ENCODE data around the gene PPARD. TPM values are rescaled to one million over a fixed set of nuclear protein-coding genes. Genes with fewer than 3 reads are reported as not detected.
A peak's percentile ranks its signal among the peaks of the same experiment; 100 is the strongest.

Gene PPARD
- total RNA-seq, result 10 to 100 TPM; 16.5 to 19.2 TPM

- CTCF ChIA-PET, result interaction anchor here (0.6 to 10.1 kb wide), 22 partner anchors 9 to 1212 kb away, joined by 3 to 181 read pairs (median 4); partner anchors contain the start of genes ARMC12, DEF6, FANCE and RPL10A
- Mint-ChIP-seq H3K9me3 (ENCODE audit: low read depth) (no peaks in the 10 kb centered on the region), H3K36me3 (ENCODE audit: low read depth) (peaks cover 11% of the 10 kb centered on the region)
Observed at GRCh38 chr6:35342258-35343091, at the start of gene PPARD. PPARD (plus strand) TSS chr6:35342558; CDS start chr6:35411088, 68,530 bp downstream.

DNA sequence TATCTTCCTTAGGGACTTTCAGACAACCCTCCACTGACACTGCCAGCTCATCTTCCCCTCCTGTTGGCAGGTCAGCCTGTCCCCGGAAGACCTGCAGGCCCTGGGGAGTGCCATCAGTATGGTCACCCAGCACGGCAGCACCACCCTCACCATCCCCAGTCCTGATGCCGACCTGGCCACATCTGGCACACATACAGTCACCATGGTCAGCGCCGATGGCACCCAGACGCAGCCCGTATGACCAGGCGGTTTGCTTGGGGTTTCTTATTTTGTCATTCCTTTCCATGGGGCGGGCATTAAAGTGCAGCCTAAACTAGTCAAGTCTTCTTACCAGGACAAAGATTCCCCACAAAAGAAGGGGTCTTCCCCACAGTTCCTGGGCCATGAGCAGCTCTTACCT is 48.7 kb upstream of the PPARD start:
- Mint-ChIP-seq H3K27ac (no peak overlapping the region), H3K4me3 (no peak overlapping the region), H3K27me3 (no peaks in the 10 kb centered on the region), H3K9me3 (ENCODE audit: low read depth) (no peaks in the 10 kb centered on the region), H3K36me3 (ENCODE audit: low read depth) (peaks cover 11% of the 10 kb centered on the region), H3K4me1 (peaks cover 7% of the 10 kb centered on the region)
- ChIA-PET CTCF (interaction anchor here (0.6 to 13.9 kb wide), 23 partner anchors 9 to 1392 kb away, joined by 3 to 277 read pairs (median 4); partner anchors contain the start of genes FANCE, RPL10A and ZNF76), POLR2A (interaction anchor here (0.6 kb wide), 1 partner anchor 177 kb away, joined by 3 read pairs; no protein-coding TSS in a partner anchor)
- ATAC-seq (no peak), DNase-seq (no peak)
- intact Hi-C loops (cut with DNase I, micrococcal nuclease), result loop anchor here in 1 of 2 experiments (1.0 kb wide), 1 partner anchor 175 kb away; the partner anchor contains the start of gene RPL10A

More at GRCh38 chr6:35342258-35343091, at the start of gene PPARD:
- H3K27ac Mint-ChIP-seq, result peak within 1 kb of the TSS; percentile 94
- peak; percentile 98 for ATAC-seq
- H3K27me3 Mint-ChIP-seq, result no peaks in the 10 kb centered on the region
- peak within 1 kb of the TSS; percentile 87 for H3K4me3 Mint-ChIP-seq
- POLR2A ChIA-PET, result interaction anchor here (0.6 to 1.9 kb wide), 4 partner anchors 28 to 570 kb away, joined by 3 to 7 read pairs (median 4); partner anchors contain the start of gene RPL10A
- peak; percentile 99 for DNase-seq
- intact Hi-C loops (cut with DNase I, micrococcal nuclease), result loop anchor here (1.0 to 2.0 kb wide), 9 partner anchors 28 to 395 kb away; partner anchors contain the start of genes DEF6 (in 2 of the 2), RPL10A (in 2 of the 2), ARMC12 (in 1 of the 2) and TEAD3 (in 1 of the 2)
- peaks cover 45% of the 10 kb centered on the region for H3K4me1 Mint-ChIP-seq

DNA sequence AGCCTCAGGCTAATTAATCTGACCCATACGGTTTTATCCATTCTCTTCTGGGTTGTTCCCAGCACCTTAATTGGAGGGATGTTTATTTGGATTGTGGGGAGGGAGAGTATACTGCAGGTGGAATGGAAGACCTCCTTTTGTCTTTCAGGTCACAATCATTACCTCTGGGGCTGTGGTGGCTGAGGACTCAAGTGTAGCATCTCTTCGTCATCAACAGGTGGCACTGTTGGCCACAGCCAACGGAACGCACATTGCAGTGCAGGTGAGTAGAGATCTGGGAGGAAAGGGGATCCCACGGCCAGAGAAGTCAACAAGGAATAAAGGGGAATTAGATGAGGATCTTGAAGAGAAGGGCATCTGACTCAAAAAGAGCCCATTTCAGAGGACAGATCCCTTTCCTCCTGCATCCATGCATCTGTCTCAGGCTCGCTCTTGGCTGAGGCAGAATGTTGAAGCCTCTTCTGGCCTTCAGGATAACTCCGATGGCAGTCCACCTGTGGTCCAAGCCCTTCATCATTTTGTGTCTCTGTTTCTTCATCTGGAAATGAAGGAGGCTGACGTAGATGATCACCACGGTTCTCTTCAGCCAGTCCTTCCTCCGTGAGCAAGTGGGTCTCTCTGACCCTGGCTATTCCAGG is 47.9 kb upstream of the PPARD start:
- Mint-ChIP-seq H3K4me3 (no peak overlapping the region), H3K27ac (no peak overlapping the region), H3K27me3 (no peaks in the 10 kb centered on the region), H3K9me3 (ENCODE audit: low read depth) (no peaks in the 10 kb centered on the region), H3K36me3 (ENCODE audit: low read depth) (peaks cover 13% of the 10 kb centered on the region), H3K4me1 (peaks cover 14% of the 10 kb centered on the region)
- DNase-seq (peak; percentile 72), ATAC-seq (peak; percentile 36)
- POLR2A ChIA-PET, result interaction anchor here (0.6 kb wide), 1 partner anchor 177 kb away, joined by 3 read pairs; no protein-coding TSS in a partner anchor
- intact Hi-C loops (cut with DNase I, micrococcal nuclease), result loop anchor here in 1 of 2 experiments (1.0 kb wide), 1 partner anchor 174 kb away; the partner anchor contains the start of gene RPL10A
- CTCF ChIA-PET, result interaction anchor here (0.6 to 13.9 kb wide), 20 partner anchors 9 to 193 kb away, joined by 3 to 277 read pairs (median 4); partner anchors contain the start of genes FANCE, RPL10A and ZNF76

- Mint-ChIP-seq H3K9me3 (ENCODE audit: low read depth) (no peaks in the 10 kb centered on the region), H3K36me3 (ENCODE audit: low read depth) (peaks cover 18% of the 10 kb centered on the region), H3K27ac (no peak overlapping the region), H3K4me3 (no peak overlapping the region), H3K4me1 (peaks cover 20% of the 10 kb centered on the region), H3K27me3 (no peaks in the 10 kb centered on the region)
- POLR2A ChIA-PET, result no interaction called here
- intact Hi-C loops (cut with DNase I, micrococcal nuclease), result loop anchor here in 1 of 2 experiments (5.0 kb wide), 1 partner anchor 442 kb away; the partner anchor contains the start of gene ARMC12
- DNase-seq (no peak), ATAC-seq (no peak)
- CTCF ChIA-PET, result interaction anchor here (0.5 to 13.9 kb wide), 10 partner anchors 9 to 1494 kb away, joined by 3 to 277 read pairs (median 6); partner anchors contain the start of gene PPARD
Observed at GRCh38 chr6:35295036-35295435, 47.3 kb upstream of the PPARD start.

DNA sequence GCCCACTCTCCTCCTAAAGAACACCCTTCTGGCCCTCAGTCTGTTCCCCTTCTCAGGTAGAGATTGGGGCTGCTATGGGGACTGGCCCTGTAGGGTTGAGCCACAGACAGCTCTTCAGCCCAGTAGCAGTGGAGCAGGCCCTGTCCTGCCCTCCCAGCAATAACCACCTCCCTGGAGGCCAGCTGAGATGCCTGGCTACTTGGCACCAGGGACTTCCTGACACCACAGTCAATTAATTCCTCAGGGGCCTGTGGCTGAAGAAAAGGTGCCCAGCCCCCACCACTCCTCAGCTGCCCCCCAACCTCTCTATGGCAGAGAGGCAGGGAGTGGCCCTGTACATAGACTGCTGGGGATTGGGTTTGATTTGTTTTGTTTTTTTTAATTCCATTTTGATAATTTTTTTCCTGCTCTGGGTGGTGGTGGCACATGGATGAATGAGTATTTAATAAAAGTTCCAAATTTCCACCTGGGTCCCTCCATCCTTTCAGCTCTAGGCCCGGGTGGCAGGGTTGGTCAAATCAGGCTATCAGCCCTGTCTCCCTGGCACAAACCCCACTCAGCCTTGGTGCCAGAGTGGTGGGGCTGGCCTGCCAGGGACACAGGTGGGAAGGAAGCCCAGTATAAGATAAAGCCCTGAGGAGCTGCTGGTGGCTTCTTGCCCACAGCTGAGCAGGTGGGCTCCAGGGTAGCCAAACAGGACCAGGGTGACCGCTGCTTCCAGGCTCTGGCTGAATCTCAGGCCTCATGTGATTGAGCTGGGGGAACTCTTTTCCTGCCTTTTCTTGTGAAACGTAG is 46.6 kb upstream of the PPARD start:
- Mint-ChIP-seq H3K9me3 (ENCODE audit: low read depth) (no peaks in the 10 kb centered on the region), H3K36me3 (ENCODE audit: low read depth) (peaks cover 20% of the 10 kb centered on the region), H3K4me1 (peaks cover 27% of the 10 kb centered on the region), H3K27me3 (no peaks in the 10 kb centered on the region), H3K4me3 (no peak overlapping the region), H3K27ac (no peak overlapping the region)
- DNase-seq, result no peak
- CTCF ChIA-PET, result interaction anchor here (0.5 to 13.9 kb wide), 17 partner anchors 9 to 1493 kb away, joined by 3 to 277 read pairs (median 6); partner anchors contain the start of genes PPARD and RPL10A
- POLR2A ChIA-PET, result interaction anchor here (0.6 to 0.7 kb wide), 2 partner anchors 33 to 1595 kb away, joined by 3 to 4 read pairs; no protein-coding TSS in a partner anchor
- intact Hi-C loops (cut with DNase I, micrococcal nuclease), result loop anchor here in 1 of 2 experiments (5.0 kb wide), 1 partner anchor 442 kb away; the partner anchor contains the start of gene ARMC12
- no peak for ATAC-seq

DNA sequence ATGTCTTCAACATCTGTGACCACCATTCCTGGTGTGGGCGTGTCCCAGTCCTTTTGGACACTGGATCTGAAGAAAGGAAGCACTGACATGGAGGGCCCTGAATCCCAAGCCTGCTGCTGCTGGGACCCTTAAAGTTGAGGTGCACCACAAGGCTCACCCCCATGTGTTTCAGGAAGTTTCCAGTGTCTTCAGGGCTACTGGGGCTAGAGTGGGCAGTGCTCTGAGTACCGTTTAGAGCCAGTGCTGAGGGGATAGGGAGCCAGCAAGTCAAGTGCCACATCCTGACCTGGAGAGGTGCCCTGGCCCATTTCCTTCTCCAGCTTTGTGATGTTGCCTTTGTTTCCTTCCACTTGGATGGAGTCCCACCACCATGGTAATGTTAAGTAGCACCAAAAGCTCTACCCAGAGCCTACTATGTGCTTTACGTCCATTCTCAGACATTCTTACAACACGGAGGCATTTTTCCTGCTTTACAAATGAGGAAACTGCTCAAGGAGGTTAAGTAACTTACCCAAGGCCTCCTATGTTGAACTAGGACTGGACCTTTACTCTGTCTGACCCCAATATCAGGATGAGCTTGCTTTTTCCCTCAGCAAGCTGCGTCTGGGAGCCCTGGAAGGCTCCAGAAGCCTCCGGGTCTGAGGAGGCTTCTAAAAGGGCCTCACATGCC is 45.3 kb upstream of the PPARD start:
- no peaks in the 10 kb centered on the region for H3K27me3 Mint-ChIP-seq
- H3K36me3 Mint-ChIP-seq (ENCODE audit: low read depth), result peaks cover 19% of the 10 kb centered on the region
- no peak for ATAC-seq
- no peak for DNase-seq
- peaks cover 40% of the 10 kb centered on the region for H3K4me1 Mint-ChIP-seq
- CTCF ChIA-PET, result interaction anchor here (0.5 to 13.9 kb wide), 18 partner anchors 8 to 1360 kb away, joined by 3 to 277 read pairs (median 4); partner anchors contain the start of genes PPARD and RPL10A
- no peaks in the 10 kb centered on the region for H3K9me3 Mint-ChIP-seq (ENCODE audit: low read depth)
- POLR2A ChIA-PET, result no interaction called here
- peak overlapping the region; percentile 96 for H3K27ac Mint-ChIP-seq
- intact Hi-C loops (cut with DNase I, micrococcal nuclease), result loop anchor here (1.0 to 5.0 kb wide), 7 partner anchors 30 to 440 kb away; partner anchors contain the start of genes PPARD (in 2 of the 2), ARMC12 (in 1 of the 2), RPL10A (in 1 of the 2) and TEAD3 (in 1 of the 2)
- peak overlapping the region; percentile 89 for H3K4me3 Mint-ChIP-seq

DNA sequence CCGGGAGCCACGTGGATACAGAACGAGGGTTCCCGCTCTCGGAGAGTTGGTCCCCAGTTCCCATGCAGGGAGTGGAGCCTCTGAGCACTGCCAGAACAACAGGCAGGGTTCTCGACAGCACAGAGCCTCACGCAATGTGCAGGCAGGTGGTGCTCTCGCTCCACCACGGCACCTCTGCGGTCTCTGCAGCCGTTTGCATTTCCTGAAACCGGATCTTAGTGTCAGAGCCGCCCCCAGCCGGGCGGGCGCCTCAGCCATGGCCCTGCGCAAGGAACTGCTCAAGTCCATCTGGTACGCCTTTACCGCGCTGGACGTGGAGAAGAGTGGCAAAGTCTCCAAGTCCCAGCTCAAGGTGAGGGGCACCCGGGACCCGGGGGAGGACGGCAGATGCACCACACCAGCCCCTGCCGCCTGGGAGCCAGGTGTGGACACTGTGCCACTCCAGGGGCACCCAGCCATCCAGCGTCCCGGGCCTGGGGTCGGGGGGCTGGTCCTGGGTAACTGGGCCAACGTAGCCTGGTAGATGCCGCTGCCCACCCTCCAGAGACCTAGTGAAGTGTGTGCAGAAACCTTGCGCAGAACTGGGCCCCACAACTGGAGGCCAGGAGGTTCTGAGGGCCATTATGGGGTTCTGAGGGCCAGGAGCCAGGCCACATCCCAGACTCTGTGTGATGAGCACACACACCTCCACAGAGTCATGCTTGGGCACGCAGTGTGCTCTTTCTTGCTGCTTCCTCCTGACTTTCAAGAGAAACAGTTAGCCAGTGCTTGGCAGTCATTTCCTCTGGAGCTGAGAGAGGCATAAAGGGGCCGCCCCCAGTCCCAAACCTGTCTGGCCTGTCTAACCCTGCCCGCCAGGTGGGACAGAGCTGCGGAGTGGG is 44.5 kb upstream of the PPARD start, which contains the start of gene DEF6:
TSS of gene DEF6 (plus strand) at position 218 of the 881 bp plus-strand sequence. CDS start at position 257, 39 bp downstream.
- ATAC-seq (peak; percentile 82), DNase-seq (peak; percentile 95)
- peaks cover 48% of the 10 kb centered on the region for H3K4me1 Mint-ChIP-seq
- ChIA-PET POLR2A (interaction anchor here (0.6 to 1.0 kb wide), 3 partner anchors 30 to 616 kb away, joined by 3 read pairs; no protein-coding TSS in a partner anchor), CTCF (interaction anchor here (0.5 to 13.9 kb wide), 20 partner anchors 8 to 390 kb away, joined by 3 to 277 read pairs (median 4); partner anchors contain the start of gene PPARD)
- peak within 1 kb of the TSS; percentile 89 for H3K4me3 Mint-ChIP-seq
- H3K9me3 Mint-ChIP-seq (ENCODE audit: low read depth), result no peaks in the 10 kb centered on the region
- peaks cover 19% of the 10 kb centered on the region for H3K36me3 Mint-ChIP-seq (ENCODE audit: low read depth)
- intact Hi-C loops (cut with DNase I, micrococcal nuclease), result loop anchor here (1.0 to 5.0 kb wide), 8 partner anchors 12 to 439 kb away; partner anchors contain the start of genes PPARD (in 2 of the 2), RPL10A (in 2 of the 2), ARMC12 (in 1 of the 2) and TEAD3 (in 1 of the 2)
- no peaks in the 10 kb centered on the region for H3K27me3 Mint-ChIP-seq
- peak within 1 kb of the TSS; percentile 96 for H3K27ac Mint-ChIP-seq

- Mint-ChIP-seq H3K9me3 (ENCODE audit: low read depth) (no peaks in the 10 kb centered on the region), H3K4me3 (peak overlapping the region; percentile 89), H3K27ac (peak overlapping the region; percentile 96), H3K36me3 (ENCODE audit: low read depth) (peaks cover 25% of the 10 kb centered on the region), H3K4me1 (peaks cover 55% of the 10 kb centered on the region), H3K27me3 (no peaks in the 10 kb centered on the region)
- ATAC-seq (no peak), DNase-seq (peak; percentile 44)
- intact Hi-C loops (cut with DNase I, micrococcal nuclease), result loop anchor here in 1 of 2 experiments (1.0 to 5.0 kb wide), 3 partner anchors 12 to 439 kb away; partner anchors contain the start of genes ARMC12 and RPL10A
- POLR2A ChIA-PET, result interaction anchor here (0.6 to 1.0 kb wide), 3 partner anchors 29 to 617 kb away, joined by 3 read pairs; no protein-coding TSS in a partner anchor
- CTCF ChIA-PET, result interaction anchor here (0.6 to 13.9 kb wide), 10 partner anchors 9 to 277 kb away, joined by 3 to 277 read pairs (median 6); partner anchors contain the start of gene PPARD
Observed at GRCh38 chr6:35298625-35299140, 43.7 kb upstream of the PPARD start.

All from activated CD4-positive, alpha-beta T cell treated with anti-CD3 and anti-CD28 coated beads for 36 hours (primary cell).